Amniotic stem cell (primary cell): ENCODE data around the gene SLC2A3.
"Not testable (repeated sequence)": the region's sequence is repeated elsewhere in the genome, so short reads cannot be mapped to it uniquely, and the experiment has no call there.

Experiments
- DNase-seq: peaks from one replicate; lab custom pipeline; 2025; lab: John Stamatoyannopoulos, UW

The SLC2A3 gene

GRCh38 chr12:7935590-7936581 is at the start of gene SLC2A3:
TSS of gene SLC2A3 (minus strand) at chr12:7936187. CDS start at chr12:7936034, 153 bp downstream.
- peak; percentile 81 for DNase-seq

- DNase-seq: no peak
Observed at GRCh38 chr12:7984900-7985299, 48.9 kb upstream of the SLC2A3 start.

DNA sequence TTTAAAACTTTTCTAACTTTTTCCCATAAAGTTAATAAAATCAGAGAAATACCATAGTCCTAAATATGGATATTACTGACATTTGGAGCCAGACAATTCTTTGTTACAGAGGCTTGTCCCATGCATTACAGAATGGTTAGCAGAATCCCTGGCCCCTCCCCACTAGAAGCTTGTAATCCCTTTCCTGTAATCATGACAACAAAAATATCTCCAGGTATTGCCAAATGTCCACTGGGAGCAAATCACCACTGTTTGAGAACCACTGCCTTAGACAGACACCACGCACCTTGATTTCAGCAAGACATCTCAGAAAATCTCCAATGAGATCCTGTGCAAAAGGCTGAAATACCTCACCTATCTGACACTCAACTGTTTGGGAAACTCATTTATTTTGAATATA is 47.5 kb upstream of the SLC2A3 start:
- DNase-seq: not testable (repeated sequence)

GRCh38 chr12:7983019-7983418 is 47.0 kb upstream of the SLC2A3 start:
- not testable (repeated sequence) for DNase-seq

GRCh38 chr12:7982332-7982735 is 46.3 kb upstream of the SLC2A3 start:
- not testable (repeated sequence) for DNase-seq

GRCh38 chr12:7981446-7981845 is 45.5 kb upstream of the SLC2A3 start:
- DNase-seq: no peak

- not testable (repeated sequence) for DNase-seq
Observed at GRCh38 chr12:7977351-7978124, 41.6 kb upstream of the SLC2A3 start.

DNA sequence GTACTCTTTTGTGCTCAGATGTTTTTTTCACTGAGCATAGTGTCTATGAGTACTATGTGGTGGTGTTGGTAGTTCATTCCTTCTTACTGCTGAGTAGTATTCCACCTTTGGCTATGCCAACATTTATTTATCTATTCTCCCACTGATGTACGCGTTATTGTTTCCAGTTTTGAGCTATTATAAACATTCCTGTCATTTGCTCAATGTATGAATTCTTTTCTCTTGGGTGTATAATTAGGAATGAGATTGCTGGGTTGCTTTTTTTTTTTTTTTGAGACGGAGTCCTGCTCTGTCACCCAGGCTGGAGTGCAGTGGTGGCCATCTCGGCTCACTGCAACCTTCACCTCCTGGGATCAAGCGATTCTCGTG is 37.5 kb upstream of the SLC2A3 start:
- no peak for DNase-seq

GRCh38 chr12:7972734-7973456 is 36.9 kb upstream of the SLC2A3 start:
- no peak for DNase-seq

GRCh38 chr12:7972269-7972668 is 36.3 kb upstream of the SLC2A3 start:
- not testable (repeated sequence) for DNase-seq

DNA sequence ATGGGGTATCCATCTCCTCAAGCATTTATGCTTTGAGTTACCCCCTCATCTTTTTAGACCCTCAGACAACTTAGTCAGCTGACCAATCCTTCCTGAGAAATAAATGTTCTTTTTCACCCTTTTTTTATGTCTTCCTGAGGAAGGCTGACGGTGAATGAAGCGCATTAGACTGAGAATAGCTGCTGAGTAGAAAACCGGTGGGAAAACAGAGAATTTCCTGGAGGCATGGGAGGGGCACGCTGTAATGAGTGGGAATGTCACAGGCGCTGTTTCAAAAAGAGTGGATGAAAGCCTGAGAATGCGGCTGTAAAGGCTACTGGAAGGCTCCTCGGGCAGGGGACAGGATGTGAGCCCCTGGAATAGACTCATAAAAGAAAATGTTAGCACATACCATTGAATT is 35.8 kb upstream of the SLC2A3 start:
- not testable (repeated sequence) for DNase-seq

GRCh38 chr12:7970475-7971252 is 34.7 kb upstream of the SLC2A3 start:
- peak; percentile 90 for DNase-seq

DNA sequence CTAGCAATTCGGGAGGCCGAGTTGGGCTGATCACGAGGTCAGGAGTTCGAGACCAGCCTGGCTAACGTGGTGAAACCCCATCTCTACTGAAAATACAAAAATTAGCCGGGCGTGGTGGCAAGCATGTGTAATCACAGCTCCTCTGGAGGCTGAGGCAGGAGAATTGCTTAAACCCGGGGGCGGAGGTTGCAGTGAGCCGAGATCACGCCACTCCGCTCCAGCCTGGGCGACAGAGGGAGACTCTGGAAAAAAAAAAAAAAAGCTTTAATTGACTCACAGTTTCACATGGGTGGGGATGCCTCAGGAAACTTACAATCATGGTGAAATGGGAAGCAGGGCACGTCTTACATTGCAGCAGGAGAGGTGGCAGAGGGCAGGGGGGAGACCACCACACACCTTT is 30.6 kb upstream of the SLC2A3 start:
- no peak for DNase-seq

DNA sequence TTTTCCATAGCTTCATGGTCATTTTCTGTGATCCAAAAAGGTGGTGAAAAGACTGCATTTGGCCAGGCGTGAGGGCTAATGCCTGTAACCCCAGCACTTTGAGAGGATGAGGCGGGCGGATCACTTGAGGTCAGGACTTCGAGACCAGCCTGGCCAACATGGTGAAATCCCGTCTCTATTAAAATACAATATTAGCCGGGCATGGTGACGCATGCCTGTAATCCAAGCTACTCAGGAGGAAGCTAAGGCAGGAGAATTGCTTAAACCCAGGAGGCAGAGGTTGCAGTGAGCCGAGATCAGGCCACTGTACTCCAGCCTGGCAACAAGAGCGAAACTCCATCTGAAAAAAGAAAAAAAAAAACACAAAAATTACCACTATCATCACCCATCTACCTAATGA is 28.7 kb upstream of the SLC2A3 start:
- not testable (repeated sequence) for DNase-seq

- DNase-seq: no peak
Observed at GRCh38 chr12:7961395-7962178, 25.6 kb upstream of the SLC2A3 start.

- no peak for DNase-seq
Observed at GRCh38 chr12:7959701-7960121, 23.7 kb upstream of the SLC2A3 start.

GRCh38 chr12:7959278-7959677 is 23.3 kb upstream of the SLC2A3 start:
- no peak for DNase-seq

DNA sequence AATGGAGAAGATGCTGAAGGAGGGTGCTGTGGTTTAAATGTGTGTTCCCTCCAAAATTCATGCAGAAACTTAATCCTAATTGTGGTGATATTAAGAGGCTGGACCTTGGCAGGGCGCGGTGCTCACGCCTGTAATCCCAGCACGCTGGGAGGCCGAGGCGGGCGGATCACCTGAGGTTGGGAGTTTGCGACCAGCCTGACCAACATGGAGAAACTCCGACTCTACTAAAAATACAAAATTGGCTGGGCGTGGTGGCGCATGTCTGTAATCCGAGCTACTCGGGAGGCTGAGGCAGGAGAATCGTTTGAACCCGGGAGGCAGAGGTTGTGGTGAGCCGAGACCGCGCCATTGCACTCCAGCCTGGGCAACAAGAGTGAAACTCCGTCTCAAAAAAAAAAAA is 18.9 kb upstream of the SLC2A3 start:
- DNase-seq: not testable (repeated sequence)

- not testable (repeated sequence) for DNase-seq
Observed at GRCh38 chr12:7954418-7954817, 18.4 kb upstream of the SLC2A3 start.

DNA sequence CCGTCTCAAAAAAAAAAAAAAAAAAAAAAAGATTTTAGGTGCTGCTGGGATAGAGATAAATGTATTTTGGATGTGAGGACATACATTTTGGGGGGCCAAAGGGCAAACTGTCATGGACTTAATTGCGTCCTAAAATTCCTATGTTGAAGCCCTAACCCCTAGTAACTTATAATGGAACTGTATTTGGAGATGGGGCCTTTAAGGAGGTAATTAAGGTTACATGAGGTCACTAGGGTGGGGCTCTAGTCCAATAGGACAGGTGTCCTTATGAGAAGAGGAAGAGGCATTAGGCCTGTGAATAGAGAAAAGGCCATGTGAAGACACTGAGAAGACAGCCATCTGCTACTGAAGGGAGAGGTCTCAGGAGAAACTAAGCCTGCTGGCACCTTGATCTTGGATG is 17.9 kb upstream of the SLC2A3 start:
- DNase-seq: not testable (repeated sequence)
